Activated T-cell treated with anti-CD3 and anti-CD28 coated beads, Interleukin-2, amount 50 U/mL, for 72 hours (primary cell): Measurements from ENCODE around the gene TBRG4. TPM values are rescaled to one million over a fixed set of nuclear protein-coding genes. Genes with fewer than 3 reads are reported as not detected.
A peak's percentile ranks its signal among the peaks of the same experiment; 100 is the strongest.

Experiments used
- ATAC-seq, 2 donors: fragments of 150-1000 bp; cut with Tn5 transposase; replicated peaks in 1 of 2; 2 replicates each; pipeline ENCODE4 v1.10.0; 2021; ENCODE audit warnings: moderate library complexity in 2 of 2, mild to moderate bottlenecking in 1 of 2
- DNase-seq, 2 donors: peaks; one replicate each; pipeline ENCODE4 v3.0.0; 2021 to 2022; ENCODE audit warnings: mixed read lengths in 1 of 2
- H3K27ac Mint-ChIP-seq: one replicate; pipeline ENCODE4 v1.8.0; 2022; ENCODE audit warnings: mild to moderate bottlenecking, moderate library complexity, mixed read lengths
- H3K27me3 Mint-ChIP-seq: one replicate; pipeline ENCODE4 v1.8.0; 2022; ENCODE audit warnings: low read depth, mixed read lengths
- H3K36me3 Mint-ChIP-seq, 2 donors: one replicate each; pipeline ENCODE4 v1.8.0; 2022; ENCODE audit warnings: mixed read lengths in 2 of 2, mild to moderate bottlenecking in 1 of 2; ENCODE audit not compliant: insufficient read depth in 2 of 2
- H3K4me1 Mint-ChIP-seq: one replicate; pipeline ENCODE4 v1.8.0; 2022; ENCODE audit warnings: low read depth, mixed read lengths
- H3K4me3 Mint-ChIP-seq, 2 donors: one replicate each; pipeline ENCODE4 v1.8.0; 2022; ENCODE audit warnings: mild to moderate bottlenecking in 2 of 2, mixed read lengths in 2 of 2, moderate library complexity in 2 of 2
- H3K9me3 Mint-ChIP-seq, 2 donors: one replicate each; pipeline ENCODE4 v1.8.0; 2022; ENCODE audit warnings: mixed read lengths in 2 of 2
- total RNA-seq, 2 donors: library from RNA; stranded (reverse); gene quantifications; one replicate each; pipeline ENCODE4 v1.2.3, GENCODE V29; 2022

TBRG4 gene
- total RNA-seq, 2 donors from 2014 or later = 107 to 118 TPM

DNA sequence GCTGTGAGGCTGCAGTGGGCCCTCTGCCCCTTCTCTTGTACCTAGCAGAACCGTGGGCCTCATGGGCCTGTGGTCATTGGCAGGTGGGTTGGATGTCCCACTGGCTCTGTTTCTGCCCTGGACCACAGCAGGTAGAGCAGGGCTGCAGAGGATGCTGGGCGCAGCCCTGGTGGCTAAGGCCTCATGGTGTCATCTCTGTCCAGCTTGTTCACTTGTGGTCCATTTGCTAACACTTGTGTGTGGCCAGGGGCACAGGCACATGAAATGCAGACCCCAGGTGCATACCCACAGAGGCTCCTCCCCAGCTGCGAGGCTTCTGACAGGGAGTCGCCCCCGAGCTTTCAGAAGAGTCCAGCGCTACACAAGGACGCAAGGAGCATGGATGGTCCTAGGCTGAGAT lies 22.4 kb upstream of the TBRG4 start:
- no peak overlapping the region for H3K27ac Mint-ChIP-seq
- ATAC-seq (no peak), DNase-seq (no peak)
- no peak overlapping the region for H3K4me3 Mint-ChIP-seq
- H3K4me1 Mint-ChIP-seq = peaks cover 11% of the 10 kb centered on the region
- H3K27me3 Mint-ChIP-seq = no peaks in the 10 kb centered on the region
- H3K9me3 Mint-ChIP-seq = no peaks in the 10 kb centered on the region
- H3K36me3 Mint-ChIP-seq = no peaks in the 10 kb centered on the region

DNA sequence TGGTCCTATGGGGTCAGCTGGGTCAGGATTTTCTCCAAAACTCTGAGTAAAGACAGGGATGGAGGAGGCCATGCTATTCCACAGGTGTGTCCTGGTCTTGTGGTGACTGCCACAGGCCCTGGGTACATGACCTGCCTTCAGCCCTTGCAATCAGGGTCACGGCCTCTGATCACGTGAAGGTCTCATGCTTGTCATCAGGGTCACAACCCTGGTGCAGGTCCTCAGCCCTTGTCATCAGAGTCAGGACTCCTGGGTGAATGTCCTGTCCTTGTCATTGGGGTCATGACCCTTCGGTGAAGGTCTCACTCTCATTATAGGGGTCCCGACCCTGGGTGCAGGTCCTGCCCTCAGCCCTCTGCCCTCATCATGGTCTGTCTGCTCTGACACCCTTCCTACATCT lies 21.9 kb upstream of the TBRG4 start:
- no peak for DNase-seq
- Mint-ChIP-seq H3K27me3 (no peaks in the 10 kb centered on the region), H3K36me3 (no peaks in the 10 kb centered on the region), H3K4me1 (peaks cover 11% of the 10 kb centered on the region), H3K27ac (no peak overlapping the region), H3K4me3 (no peak overlapping the region), H3K9me3 (no peaks in the 10 kb centered on the region)
- no peak for ATAC-seq

DNA sequence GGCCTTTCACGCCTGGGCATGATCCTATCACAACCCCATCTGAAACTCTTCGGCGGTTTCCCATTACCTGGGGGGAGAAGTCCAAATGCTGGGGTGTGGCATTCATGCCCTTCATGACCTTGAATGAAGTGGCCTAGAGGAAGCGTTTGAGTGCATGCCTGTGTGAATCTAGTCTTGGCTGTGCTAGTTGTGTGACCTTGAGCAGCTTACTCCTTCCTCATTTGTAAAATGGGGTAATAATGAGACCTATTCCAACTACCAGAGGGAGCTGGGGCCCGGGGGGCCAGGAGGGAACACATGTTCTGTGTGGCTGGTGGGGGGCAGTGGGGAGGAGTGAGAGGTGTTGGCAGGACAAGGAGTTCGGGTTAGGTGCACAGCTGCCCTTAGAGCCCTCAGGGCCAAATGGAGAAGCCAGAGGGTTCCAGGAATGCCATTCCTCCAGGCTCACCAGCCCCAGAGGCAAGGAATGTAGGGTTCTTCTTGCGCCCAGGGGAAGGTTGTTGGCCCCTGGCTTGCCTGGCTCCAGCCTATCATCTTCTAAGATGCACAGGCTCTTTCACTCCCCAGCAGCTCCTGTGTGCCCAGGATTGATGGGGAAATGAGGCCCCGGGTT lies 21.3 kb upstream of the TBRG4 start:
- Mint-ChIP-seq H3K36me3 (no peaks in the 10 kb centered on the region), H3K4me3 (no peak overlapping the region), H3K27ac (no peak overlapping the region), H3K4me1 (peaks cover 11% of the 10 kb centered on the region), H3K27me3 (no peaks in the 10 kb centered on the region), H3K9me3 (no peaks in the 10 kb centered on the region)
- ATAC-seq = no peak
- no peak for DNase-seq

DNA sequence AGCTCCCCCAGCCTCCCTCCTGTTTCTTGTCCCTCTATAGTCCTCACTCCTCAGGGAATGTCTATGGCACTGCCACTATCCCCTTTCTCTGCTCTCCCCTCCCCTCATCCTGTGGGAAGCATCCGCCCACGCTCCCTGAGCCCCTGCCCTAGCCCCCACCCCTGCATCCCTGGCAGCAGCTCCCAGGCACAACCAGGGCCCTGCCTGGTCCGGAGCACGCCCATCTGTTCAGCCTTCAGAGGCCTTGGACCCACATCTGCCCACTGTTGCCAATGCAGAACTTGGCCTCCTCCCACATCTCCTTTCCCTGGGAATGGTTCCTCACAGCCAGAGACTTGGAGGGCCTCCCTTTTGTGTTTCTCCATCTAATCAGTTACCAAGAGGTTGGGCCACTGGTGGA lies 20.4 kb upstream of the TBRG4 start:
- Mint-ChIP-seq H3K36me3 (no peaks in the 10 kb centered on the region), H3K27me3 (no peaks in the 10 kb centered on the region), H3K4me1 (peaks cover 11% of the 10 kb centered on the region), H3K4me3 (no peak overlapping the region), H3K9me3 (no peaks in the 10 kb centered on the region), H3K27ac (no peak overlapping the region)
- ATAC-seq (no peak), DNase-seq (no peak)

DNA sequence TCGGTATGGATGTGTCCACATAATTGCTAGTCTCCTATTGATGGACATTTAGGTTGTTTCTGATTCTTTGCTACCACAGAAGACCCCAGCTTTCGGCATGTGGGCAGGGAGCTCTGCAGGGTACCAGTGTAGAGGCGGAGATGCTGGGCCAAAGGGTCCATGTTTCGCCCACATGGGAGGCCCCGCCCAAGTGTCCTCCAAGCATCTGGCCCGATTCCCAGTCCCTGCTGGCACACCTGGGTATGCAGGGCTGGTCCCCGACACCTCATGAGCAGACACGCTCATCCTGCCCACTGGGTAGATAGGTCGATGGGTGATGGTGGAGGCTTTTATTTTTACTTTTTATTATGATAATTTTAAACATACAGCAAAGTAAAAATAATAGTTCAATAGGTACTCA lies 19.4 kb upstream of the TBRG4 start:
- peaks cover 5% of the 10 kb centered on the region for H3K4me1 Mint-ChIP-seq
- ATAC-seq (no peak), DNase-seq (no peak)
- H3K27me3 Mint-ChIP-seq = no peaks in the 10 kb centered on the region
- H3K9me3 Mint-ChIP-seq = no peaks in the 10 kb centered on the region
- no peak overlapping the region for H3K27ac Mint-ChIP-seq
- H3K4me3 Mint-ChIP-seq = no peak overlapping the region
- H3K36me3 Mint-ChIP-seq = no peaks in the 10 kb centered on the region

DNA sequence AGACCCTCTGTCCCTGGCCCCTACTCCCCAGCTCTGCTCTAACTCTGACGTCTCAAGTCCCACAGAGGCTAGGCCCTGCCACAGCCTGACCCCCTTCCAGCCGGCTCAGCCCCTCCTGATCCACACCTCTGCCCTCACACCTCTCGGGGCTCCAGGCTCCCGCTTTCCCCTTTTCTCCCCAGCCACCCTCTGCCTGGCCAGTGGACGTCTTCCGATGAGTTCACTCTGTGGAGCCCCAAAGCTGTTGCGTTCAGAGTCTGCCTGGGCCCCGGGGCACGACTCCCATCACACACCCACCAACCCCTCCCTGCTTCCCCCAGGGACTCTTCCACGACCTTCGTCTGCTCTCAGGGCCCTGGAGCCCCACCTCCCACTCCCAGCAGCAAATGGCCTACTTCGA lies 18.4 kb upstream of the TBRG4 start:
- Mint-ChIP-seq H3K4me1 (no peaks in the 10 kb centered on the region), H3K4me3 (no peak overlapping the region), H3K9me3 (no peaks in the 10 kb centered on the region), H3K36me3 (no peaks in the 10 kb centered on the region), H3K27me3 (no peaks in the 10 kb centered on the region), H3K27ac (no peak overlapping the region)
- DNase-seq (no peak), ATAC-seq (no peak)

DNA sequence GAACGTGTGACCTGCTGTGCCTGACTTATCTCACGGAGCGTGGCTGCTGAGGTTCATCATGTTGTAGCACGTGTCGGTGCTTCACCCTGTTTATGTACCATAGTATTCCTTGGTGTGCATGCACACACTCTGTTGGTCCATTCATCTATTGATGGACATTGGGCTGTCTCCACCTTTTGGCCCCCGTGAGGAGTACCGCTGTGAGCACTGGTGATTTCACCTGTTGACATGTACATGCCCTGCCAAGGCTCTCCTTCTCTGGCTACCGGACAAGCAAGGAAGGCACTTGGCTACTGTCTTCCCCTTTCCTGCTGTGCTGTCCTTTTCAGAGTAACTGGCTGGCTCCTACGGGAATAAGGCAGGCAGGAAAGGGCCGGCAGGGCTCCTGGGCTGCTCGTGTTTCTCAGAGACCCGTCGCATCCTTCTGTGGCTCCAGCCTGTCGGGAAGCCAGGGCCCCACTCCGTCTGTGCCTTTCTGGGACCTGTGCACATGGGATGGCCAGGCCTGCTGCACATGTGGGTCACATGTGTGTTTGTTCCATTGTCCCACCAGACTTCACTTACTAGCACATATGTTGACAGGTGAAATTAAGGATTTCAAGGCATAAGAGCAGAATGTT lies 17.8 kb upstream of the TBRG4 start:
- ATAC-seq = no peak
- Mint-ChIP-seq H3K27me3 (no peaks in the 10 kb centered on the region), H3K4me3 (no peak overlapping the region), H3K27ac (no peak overlapping the region), H3K36me3 (no peaks in the 10 kb centered on the region), H3K4me1 (no peaks in the 10 kb centered on the region), H3K9me3 (no peaks in the 10 kb centered on the region)
- DNase-seq = no peak

DNA sequence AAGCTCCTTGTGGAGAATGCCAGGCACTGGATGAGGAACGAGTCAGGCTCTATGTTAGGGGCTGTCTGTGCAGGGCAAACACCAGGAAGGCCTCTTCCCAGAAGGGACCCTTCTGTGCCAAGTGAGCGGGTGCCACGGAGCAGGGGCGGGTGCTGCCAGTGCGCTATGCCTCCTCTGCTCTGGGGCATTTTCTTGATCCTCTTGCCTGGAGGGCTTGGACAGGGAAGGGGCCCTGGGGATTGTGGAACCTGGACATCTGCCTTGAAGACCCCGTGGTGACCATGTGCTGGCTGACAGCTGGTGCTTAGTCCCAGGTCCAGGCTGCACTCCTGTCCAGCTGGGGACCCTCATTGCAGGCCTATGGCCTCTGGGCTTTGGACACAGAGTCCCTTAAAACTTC lies 15.4 kb upstream of the TBRG4 start:
- ATAC-seq (no peak), DNase-seq (no peak)
- Mint-ChIP-seq H3K27ac (no peak overlapping the region), H3K9me3 (no peaks in the 10 kb centered on the region), H3K27me3 (no peaks in the 10 kb centered on the region), H3K4me3 (no peak overlapping the region), H3K36me3 (no peaks in the 10 kb centered on the region), H3K4me1 (no peaks in the 10 kb centered on the region)

DNA sequence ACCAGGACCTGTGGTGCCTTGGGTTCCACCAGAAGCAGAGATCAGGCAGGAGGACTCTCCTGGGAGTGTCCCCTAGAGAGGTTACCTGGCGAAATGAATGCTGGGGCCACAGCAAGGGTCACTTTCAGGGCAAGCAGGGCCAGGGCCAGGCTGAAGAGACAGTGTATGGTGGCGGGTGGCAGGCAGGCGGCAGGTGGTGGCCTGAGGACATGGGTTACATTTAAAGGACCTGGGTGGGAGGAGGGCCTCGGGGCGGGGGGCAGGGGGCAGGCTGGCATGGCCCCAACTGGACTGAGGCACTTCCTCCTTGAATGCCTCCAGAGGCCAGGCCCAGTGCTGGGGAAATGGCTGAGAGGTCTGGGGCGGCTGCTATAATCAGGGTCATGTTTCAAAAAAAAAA lies 14.7 kb upstream of the TBRG4 start:
- DNase-seq (no peak), ATAC-seq (no peak)
- H3K4me1 Mint-ChIP-seq = no peaks in the 10 kb centered on the region
- H3K9me3 Mint-ChIP-seq = no peaks in the 10 kb centered on the region
- H3K27me3 Mint-ChIP-seq = no peaks in the 10 kb centered on the region
- no peak overlapping the region for H3K4me3 Mint-ChIP-seq
- H3K36me3 Mint-ChIP-seq = no peaks in the 10 kb centered on the region
- no peak overlapping the region for H3K27ac Mint-ChIP-seq

DNA sequence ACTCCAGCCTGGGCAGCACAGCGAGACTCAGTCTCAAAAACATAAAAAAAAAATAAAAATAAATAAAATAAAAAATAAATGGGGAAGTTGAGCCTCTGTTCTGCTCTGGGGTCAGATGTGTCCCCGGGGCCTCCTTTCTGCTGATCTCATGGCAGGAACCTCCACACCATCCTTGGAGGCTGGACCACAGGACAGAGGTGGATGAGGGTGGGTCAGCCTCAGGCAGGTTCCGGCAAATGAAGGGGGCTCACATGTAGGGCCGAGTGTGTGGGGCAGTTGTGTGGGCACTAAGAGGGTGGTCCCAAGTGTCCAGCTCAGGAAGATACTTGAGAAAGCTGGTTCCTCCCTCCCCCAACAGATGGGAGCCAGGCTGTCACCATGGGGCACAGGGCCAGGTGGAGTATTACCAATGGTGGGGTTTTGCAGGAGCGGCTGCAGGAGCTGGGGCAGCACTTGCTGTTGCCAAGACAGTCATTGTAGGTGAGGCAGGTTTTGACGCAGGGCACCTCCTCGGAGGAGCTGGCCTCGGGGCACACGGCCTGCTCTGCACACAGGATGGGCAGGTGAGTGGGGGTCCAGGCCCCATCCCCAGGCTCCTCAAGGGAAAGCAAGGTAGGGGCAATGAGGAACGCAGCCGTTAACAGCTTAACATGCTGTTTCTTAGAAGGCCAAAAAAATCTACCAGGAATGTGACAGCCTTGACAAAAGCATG lies 13.9 kb upstream of the TBRG4 start:
- no peak overlapping the region for H3K27ac Mint-ChIP-seq
- H3K36me3 Mint-ChIP-seq = no peaks in the 10 kb centered on the region
- DNase-seq = no peak
- no peaks in the 10 kb centered on the region for H3K27me3 Mint-ChIP-seq
- no peaks in the 10 kb centered on the region for H3K4me1 Mint-ChIP-seq
- ATAC-seq = no peak
- H3K9me3 Mint-ChIP-seq = no peaks in the 10 kb centered on the region
- H3K4me3 Mint-ChIP-seq = no peak overlapping the region

DNA sequence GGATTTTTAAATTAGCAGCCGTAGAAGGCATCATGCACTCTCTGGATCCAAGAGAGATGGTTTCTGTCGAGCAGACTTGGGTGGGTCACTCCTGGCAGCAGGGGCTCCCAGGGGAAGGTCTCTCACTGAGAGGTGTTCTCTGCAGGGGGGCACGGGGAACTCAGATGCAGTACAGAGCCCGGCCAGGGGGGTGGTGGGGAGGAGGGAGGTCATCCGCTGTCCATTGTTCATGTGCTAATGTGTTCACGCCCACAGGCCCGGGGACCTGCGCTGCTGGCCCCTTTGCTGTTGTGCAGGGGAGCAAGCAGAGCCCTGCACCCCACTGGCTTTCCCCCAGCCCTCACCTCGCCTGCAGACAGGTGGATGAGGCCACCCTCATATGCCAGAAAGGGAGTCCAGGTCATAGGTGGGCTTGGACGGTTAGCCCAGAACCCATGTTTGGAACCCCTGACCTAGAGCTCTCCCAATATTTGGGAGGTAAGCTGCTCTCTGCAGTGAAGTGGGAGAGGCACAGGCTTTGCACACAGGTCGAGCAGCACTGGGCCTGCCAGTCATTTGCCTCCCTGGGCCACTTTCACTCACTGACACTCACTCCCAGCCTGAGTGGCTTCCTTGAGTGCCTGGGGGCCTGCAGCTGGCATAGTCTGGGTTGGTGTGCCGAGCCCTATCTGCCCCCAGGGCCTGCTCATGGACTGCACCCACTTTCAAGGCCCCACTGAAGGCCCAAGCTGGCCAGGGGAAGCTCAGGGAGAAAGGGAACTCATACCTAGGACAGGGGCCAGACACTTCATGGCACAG lies 12.6 kb upstream of the TBRG4 start:
- DNase-seq (no peak), ATAC-seq (no peak)
- Mint-ChIP-seq H3K36me3 (no peaks in the 10 kb centered on the region), H3K4me1 (no peaks in the 10 kb centered on the region), H3K27ac (no peak overlapping the region), H3K4me3 (no peak overlapping the region), H3K27me3 (no peaks in the 10 kb centered on the region), H3K9me3 (no peaks in the 10 kb centered on the region)

DNA sequence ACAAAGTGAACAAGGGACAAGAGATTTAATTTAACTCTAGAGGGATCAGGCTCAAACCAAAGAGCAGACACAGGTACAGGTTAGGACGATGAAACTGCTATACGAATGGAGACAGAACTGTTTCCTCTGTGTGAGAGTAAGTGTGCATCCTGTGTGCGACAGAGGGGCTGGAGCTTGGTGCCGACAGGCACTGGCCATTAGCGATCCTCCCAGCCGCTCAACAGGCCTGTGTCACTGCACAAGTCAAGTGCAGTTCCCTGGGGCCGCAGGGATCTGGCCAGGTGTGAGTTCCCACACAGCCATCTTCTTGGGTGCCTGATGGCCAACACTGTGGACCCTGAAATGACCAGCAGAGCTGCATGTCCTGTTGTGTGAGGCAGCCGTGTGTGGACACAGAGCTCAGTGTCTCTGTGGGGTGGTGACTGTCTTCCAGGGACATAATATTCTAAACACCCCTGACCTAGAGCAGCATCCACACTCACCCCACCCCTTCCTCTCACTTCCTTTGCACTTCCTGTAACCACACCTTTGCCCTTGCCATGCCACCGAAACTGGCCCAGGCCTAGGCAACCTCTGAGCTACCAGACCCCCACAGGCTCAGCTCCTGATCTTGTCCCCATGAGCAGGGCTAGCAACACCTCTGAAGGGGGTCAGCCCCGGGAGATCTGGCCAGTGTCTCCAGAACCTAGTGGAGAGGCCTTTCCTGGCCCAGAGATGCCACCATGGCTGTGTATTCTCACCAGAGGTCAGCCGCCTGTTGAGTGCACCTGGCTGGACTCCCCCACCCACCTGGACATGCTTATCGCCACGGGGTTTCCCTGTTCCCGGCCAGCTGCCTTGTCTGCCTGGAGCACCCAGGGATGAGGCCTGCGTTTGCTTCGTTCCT lies 11.7 kb upstream of the TBRG4 start:
- H3K4me1 Mint-ChIP-seq = no peaks in the 10 kb centered on the region
- no peak overlapping the region for H3K4me3 Mint-ChIP-seq
- DNase-seq = no peak
- no peaks in the 10 kb centered on the region for H3K9me3 Mint-ChIP-seq
- no peaks in the 10 kb centered on the region for H3K27me3 Mint-ChIP-seq
- H3K27ac Mint-ChIP-seq = peak overlapping the region; percentile 64
- ATAC-seq = no peak
- H3K36me3 Mint-ChIP-seq = no peaks in the 10 kb centered on the region
